Measurements from ENCODE around the gene MTR. TPM values are rescaled to one million over a fixed set of nuclear protein-coding genes. Genes with fewer than 3 reads are reported as not detected.

Gene MTR
- polyA plus RNA-seq, 3 donors, result 27.8 to 47.1 (median 46.8) TPM

DNA sequence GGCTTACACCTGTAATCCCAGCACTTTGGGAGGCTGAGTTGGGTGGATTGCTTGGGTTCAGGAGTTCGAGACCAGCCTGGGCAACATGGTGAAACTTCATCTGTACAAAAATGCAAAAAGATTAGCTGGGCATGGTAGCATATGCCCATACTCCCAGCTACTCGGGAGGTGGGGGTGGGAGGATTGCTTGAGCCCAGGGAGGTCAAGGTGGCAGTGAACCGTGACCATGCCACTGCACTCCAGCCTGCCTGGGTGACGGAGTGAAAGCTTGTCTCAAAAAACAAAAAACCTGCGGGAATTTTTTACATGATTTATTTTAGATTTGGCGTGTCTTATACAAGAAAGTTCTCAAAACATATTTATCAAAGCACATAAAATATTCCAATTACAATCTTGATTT is 27.8 kb upstream of the MTR start:
- DNase-seq, result no peak

DNA sequence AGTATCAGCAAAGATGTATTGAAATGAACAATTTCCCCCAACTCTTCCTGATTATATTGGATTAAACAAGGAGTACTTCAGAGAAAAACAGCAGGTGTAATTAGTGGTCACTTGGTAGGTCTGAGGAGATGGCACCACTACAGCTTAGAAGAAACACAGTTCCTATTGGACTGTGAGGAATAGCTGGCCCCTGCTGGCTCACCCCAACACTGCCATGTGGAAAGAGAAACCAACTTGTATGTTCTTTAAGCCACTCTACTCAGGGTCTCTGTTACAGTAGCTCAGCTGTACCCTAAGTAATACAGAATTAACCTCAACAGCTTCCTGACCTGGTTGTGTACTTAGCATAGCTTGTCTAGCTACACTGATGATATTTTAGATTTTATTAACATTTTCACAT is 26.5 kb upstream of the MTR start:
- DNase-seq, result no peak

DNA sequence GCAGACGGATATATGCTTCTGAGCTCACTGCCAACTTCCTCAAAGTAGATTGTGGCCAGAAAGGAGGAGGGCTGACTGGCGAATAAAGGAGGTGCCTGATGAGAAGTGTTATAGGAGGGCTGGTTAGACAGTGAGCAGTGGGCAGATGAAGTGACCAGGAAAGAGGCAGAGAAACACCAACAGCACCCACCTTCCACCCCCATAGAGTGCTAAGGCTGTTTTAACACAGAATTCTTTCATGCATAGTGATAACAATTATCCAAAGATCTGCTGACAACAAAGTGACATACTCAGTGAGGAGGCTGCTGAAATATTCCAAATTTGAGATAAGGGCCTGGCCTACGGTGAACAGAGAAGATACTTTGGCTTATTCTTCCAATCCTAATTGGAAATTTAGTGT is 21.2 kb upstream of the MTR start:
- no peak for DNase-seq

DNA sequence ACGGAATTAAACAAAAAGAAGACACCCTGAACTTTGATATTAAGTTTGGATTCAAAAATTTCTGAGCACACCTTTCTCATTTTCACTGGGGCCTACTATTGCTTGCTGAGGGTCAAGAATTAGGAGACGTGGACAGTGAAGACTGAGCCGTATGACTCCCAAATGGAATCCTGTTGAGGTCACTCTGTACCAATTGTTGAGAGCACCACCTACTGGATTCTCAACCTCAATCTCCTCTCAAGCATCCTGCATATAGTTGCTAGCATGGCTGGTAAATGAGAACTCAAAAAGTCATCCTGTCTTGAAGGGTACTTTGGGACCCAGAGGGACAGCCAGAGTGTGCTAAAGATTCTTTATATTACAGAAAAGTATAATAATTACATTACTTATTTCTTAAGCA is 20.2 kb upstream of the MTR start:
- DNase-seq, result no peak

DNA sequence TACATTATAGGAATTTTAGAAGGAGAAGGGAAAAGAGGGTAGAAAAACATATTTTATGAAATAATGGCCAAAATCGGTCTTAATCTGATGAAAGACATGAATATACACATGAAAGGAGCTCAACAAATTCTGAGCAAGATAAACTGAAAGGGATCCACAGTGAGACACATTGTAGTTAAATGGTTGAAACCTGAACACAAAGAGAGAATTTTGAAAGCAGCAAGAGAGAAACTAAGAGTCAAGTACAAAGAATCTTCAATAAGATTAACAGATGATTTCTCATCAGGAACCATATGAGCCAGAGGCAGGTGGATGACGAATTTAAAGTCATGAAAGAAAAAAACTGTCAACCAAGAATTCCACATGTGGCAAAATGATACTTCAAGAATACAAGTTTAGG is 15.8 kb upstream of the MTR start:
- DNase-seq, result no peak

DNA sequence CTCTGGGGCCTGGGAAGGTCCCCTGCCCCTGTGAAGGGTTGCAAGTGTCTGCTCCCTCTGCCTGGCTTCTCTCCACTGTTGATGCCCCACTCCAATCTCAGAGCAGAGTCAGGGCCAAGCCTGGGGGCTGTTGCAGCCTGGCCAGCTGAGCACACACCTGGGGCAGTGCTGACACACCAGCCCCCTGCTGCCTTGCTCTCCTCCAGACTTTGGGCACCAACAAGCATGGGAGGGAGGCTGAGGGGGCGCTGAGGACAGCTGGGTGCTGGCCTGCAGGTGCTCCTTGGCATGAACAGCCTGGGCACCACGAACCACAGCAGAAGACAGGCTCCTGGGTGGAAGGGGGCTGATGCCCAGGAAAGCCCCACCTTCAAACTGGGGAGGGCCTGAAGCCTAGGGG is 9.6 kb upstream of the MTR start:
- no peak for DNase-seq

DNA sequence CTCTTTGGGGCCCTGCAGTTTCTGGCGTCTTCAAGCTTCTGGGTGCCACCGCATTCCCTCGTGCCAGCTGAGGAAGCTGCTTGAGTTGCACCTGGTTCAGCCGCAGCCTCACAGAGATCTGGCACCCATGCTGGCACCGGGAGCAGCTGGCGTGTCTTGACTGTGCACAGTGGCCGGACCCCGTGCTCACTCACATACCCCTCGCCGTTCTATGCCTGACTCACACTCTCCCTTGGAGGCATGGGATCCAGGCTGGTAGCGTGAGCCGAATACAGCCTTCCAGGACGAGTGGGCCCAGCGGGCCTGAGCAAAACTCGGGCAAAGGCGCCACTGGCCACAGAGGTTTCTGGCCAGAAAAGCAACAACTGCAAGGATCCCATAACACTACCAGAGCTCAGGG is 8.6 kb upstream of the MTR start:
- no peak for DNase-seq

DNA sequence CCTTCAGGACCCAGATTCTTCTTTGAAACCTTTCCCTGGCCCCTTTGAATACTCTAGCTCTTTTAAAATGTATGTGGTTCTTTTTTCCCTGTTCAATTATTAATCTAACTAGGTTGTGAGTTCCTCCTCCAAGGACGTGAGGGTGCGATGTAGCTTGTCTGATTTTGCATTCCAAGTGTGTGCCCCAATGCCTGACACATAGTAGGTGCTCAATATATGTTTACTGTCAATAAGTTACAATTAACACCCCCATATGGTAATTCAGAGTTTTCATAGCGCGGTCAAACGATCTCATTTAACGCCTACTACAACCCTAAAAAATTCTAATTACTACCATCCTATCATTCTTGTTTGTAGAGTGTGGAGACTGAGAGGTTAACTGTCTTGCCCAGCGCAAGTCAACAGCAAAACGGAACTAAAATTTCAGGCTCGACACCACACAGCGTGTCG is 482 bp upstream of the MTR start:
- DNase-seq, result no peak

DNA sequence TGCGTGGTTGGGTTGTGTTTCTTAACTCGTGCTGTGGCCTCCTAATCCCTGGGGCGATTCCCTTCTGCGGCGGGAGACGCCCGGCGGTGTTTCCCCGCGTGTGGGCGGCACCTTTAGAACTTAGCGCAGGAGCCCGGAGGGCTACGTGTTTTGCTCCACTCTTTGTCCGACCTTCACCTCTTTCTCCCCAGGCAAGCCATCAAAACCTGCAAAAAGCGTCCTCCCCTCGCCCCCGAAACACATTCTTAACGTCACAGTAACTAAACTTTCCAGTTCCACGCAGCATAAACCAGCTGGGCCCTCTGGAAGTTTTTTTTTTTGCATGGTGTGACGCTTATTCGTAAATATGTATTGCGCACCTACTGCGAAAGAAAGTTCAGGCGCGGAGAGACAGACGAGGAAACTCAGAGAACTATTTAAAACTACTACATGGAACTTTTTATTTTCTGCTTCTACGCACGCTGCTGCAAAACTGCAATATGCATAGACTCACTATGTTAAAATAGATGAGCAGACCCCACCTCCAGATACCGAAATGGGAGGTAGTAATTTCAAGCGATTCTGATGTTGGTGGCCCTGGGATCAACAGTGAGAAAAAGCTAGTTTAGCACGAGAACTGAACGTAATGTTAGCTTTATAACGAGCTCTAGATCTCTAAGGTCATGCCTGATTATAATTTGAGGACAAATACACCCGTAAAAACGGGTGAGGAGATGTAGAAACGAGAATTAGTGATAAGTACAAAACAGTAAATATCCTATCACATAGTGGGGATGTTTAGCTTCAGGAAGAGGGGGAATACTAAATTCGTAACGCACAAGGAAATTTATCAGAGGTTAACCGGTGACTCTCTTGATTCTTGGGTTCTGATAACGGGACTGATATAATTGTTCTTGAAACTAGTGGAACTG is 920 bp downstream of the MTR start:
- DNase-seq, result peak; percentile 39

DNA sequence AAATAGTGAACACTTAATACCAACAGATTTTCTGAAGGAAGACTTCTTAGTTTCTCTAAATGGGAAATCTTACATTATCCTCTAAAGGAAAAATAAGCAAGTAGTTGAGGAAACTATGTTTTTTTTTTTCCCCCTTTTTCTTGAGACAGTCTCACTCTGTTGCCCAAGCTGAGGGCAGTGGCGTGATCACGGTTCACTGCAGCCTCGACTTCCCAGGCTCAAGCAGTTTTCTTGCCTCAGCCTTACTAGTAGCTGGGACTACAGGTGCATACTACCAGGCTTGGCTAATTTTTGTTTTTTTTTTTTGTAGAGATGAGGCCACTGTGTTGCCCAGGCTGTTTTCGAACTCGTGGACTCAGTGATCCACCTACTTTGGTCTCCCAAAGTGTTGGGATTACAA is 3.9 kb downstream of the MTR start:
- no peak for DNase-seq

DNA sequence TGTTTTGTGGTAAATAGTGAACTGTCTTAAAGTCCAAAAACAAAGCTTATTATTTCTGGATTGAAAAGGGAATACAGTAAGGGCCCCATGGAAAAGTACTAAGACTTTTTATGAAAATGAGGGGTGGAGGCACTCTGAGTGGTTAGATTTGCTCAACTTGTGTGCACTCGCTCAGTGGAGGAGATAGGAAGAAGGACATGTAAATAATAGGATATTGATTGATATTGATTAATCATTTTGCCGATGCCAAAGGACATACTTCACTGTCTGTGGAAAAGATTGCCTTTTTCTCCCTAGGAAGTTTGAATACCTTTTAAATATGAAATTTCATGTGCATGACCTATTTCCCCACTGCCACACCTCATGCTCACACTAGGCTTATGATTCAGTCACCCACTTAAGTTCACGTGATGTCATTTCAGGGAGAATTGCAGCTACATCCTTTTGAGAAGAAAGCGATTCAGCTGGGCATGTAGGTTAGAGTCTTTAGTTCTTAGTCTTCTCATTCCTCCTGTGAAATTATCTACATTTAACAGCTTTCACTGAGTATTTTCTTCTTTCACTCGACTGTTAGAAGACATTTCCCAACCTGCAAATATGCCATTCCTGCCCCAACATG is 5.0 kb downstream of the MTR start:
- DNase-seq, result no peak

DNA sequence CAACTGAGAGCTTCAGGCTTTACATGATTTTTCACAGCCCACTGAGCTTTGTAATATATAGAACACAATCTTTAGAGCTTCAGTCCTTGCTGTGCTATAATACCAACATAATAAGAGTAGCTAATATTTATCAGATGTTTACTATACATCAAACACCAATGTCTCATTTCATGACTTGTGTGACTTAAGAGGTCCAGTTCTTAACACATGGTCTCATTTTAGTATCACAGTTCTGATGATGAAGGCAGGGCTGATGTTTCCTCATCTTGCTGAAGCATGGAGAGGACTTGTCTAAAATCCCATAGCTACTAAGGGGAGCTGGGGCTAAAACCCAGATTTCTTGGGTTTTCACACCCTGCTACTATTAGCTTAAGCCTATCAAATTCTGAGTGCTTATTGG is 5.5 kb downstream of the MTR start:
- no peak for DNase-seq

DNA sequence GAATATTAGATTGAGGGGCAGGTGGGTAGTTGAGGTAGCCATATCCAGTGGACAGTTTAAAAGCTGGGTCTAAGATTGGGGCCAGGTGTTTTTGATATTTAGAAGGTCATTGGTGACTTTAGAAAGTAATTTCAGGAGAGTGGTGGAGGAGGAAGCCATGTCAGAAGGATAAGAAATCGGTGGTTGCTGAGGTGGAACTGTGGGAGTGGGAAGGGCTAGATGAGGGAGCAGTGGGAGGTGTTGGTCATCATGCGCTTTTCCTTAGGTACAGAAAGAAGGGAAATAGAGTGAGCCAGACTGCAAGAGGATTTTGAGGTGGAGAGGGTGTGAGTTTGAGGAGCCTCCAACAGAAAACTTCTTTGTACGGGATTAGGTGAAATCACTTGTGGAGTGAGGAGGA is 7.2 kb downstream of the MTR start:
- DNase-seq, result no peak

DNA sequence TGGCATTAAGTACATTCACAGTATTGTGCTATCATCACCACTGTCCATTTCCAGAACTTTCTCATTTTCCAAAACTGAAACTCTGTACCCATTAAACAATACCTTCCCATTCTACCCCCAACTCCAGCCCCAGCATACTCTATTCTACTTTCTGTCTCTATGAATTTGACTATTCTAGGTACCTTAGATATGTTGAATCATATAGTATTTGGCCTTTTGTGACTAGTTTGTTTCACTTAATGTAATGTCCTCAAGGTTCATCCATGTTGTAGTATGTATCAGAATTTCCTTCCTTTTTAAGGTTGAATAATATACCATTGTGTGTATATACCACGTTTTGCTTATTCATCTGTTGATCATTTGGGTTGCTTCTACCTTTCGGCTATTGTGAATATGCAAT is 11.5 kb downstream of the MTR start:
- no peak for DNase-seq

DNA sequence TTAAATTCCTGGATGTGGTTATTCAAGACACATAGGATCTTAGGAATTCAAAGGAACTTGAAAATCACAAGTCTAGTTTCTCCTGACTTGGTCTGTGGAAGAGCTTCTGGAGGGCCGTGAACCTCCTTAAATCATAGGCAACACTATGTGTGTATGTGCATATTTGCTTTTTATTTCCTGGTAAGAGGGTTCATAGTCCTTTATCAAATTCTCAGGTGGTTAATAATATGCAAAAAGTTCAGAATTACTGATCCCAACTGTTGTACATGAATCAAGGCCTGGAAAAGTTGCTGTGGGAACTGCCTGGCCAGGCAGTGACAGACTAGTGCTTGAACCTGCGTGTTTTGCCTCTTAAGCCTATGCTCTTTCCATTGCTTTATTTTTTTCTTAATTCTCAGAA is 12.9 kb downstream of the MTR start:
- DNase-seq, result no peak

DNA sequence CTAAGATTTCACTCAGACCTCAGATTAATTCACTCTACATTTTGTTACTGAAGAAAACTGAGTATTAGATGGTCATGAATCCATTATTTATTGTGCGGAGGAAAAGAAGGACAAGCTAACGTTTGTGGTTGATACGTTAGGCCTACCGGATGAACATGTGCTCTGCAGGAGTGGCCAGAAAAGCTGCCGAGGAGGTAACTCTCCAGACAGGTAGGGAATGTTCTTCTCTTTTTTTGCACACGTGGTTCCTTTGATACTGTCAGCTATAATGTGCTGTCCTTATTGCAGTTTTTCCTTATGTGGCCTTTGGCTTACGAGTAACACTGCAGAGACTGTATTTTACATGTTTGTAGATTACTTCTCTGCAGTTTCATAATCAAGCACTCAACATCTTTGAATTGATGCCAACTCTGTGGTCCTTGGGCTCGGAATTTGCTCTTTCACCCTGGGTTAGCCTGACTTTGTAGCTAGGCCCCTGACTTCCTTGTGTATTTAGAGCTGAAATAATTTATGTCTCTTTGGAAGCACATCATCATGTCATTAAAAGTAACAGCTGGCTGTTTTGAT is 13.6 kb downstream of the MTR start:
- DNase-seq, result no peak

DNA sequence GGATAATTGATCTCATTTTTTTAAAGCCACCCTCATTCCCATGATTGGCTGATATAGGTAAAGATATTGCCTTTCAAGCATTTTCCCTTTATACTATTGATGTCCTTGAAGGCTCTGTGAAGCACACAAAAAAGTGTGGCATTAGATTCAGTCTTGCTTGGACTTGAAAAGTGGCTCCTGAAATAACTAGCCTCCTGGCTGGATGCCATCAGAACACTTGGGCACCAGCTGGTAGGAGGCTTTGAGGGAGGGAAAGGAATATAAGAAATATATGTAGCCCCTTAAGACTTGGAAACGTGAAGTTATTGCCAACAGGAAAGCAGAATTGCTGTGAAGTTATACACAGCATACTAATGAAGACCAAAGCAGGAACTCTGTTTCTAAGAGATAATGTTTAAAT is 14.1 kb downstream of the MTR start:
- DNase-seq, result no peak

DNA sequence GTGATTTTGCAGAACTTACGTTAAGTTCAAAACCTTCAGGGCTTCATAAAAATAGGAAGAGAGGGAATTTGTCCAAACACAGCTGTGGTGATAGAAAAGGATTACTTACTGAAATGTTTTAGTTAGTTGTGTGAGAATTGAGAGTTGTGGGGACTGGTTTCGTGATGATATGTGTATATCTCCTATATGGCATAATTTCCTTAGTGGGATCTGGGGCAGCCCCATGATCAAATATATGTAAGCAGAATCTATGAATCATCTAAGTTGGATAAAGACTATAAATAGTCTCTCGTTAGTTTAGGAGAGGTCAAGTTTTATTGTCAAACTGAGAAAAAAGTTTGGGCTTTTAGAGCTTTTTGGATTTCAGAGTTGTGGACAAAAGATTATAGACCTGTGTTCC is 14.9 kb downstream of the MTR start:
- no peak for DNase-seq

DNA sequence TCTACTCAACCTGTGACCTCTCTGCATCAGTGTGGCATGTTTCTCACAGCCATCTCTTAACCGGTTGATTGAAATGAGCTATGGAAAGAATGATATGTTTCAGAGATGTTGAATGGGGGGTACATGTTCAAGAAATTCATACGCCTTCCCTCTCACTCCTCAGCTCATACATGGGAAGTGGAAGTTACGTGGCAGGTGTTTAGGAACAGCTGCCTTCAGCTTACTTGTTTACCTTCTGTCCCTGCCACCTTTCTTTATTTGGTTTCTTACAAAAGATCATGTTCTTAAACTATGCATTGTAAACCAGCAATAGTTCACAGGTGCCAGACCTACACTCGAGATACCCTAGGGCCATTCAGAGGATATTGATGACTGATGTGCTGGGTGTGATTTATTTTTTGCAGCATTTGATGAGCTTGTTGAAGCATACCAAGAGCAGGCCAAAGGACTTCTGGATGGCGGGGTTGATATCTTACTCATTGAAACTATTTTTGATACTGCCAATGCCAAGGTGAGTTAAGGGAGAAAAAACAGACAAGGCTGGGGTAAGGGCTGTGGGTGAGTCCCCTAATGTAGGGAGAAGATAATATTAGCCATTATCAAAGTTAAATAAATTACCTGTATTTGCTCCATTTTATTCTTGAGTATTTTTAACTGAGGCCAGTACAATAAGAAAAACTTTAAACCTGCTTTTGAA is 17.4 kb downstream of the MTR start:
- DNase-seq, result no peak

DNA sequence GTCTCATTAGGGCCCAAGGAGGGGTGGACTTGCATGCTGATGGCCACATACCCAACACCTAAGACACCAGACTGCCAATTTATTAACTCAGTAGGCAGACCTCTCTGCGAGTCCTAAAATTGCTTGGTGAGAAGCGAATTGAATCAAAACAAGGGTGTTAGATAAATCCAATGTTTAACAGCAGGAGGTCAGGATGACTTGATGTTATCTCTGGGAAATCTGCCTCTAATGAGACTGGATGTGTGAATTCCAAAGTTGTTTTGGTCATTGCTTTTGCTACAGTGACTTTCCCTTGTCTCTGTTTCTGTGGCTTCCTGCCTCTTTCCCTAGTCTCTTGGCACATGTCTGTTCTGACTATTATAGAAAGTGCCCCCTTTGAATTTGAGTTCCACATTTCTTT is 20.8 kb downstream of the MTR start:
- DNase-seq, result no peak

DNA sequence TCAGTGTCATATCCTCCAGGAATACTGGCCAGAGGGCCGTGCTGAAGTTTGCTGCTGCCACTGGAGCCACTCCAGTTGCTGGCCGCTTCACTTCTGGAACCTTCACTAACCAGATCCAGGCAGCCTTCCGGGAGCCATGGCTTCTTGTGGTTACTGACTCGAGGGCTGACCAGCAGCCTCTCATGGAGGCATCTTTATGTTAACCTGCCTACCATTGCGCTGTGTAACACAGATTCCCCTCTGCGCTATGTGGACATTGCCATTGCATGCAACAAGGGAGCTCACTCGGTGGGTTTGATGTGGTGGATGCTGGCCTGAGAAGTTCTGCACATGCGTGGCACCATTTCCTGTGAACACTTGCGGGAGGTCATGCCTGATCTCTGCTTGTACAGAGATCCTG is 24.8 kb downstream of the MTR start:
- DNase-seq, result no peak

DNA sequence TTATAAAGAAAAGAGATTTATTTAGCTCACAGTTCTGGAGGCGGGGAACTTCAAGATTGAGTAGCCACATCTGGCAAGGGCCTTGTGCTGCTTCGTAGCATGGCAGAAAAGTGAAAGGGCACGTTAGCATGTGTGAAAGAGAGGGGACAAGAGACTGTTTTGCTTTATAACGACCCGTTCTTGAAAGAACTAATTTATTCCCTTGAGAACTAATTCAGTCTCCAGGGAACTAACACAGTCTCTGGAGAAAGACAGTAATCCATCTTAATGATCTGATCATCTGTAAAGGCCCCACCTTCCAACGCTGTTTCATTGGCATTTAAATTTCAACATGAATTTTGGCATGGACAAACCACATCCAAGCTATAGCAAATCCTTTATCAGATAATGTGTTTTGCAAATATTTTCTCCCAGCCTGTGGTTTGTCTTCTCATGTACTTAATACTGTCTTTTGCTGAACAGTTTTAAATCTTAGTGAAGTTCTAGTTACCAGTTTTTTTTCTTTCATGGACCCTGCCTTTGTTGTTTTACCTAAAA is 26.1 kb downstream of the MTR start:
- DNase-seq, result no peak

DNA sequence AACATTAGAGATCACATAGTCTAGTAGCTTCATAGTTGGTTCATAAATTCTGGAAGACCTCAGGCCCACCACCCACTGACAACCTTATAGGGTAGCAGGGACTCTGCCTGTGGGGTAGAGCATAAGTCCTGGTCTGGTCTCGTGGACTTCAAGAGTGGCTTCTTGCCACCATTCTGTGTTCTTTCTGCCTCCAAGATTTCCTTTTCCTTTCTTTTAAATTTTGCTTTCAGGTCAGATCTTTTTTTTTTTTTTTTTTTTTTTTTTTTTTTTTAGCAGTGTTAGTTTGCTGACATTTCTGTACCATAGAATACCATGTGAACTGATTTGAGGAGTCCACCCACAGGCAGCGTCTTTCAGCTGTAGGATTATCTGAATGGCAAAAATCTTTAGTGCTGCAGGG is 28.5 kb downstream of the MTR start:
- no peak for DNase-seq

All from renal pelvis (tissue), 4 donors.